GM12874 (cell line): ENCODE measurements around the gene TMCC1.

Experiments used
- CTCF ChIP-seq: IDR thresholded peaks from 2 replicates; pipeline ENCODE4 v1.5.1; 2011; ENCODE audit warnings: low read depth, mild to moderate bottlenecking, control low read depth, low read length, moderate library complexity; ENCODE audit not compliant: insufficient read depth

TMCC1 gene

GRCh38 chr3:129688271-129688895 is 205.1 kb downstream of the TMCC1 start:
- TF ChIP-seq CTCF = no peak

GRCh38 chr3:129687586-129688125 is 205.9 kb downstream of the TMCC1 start:
- no peak for TF ChIP-seq CTCF

- no peak for TF ChIP-seq CTCF
Measured at GRCh38 chr3:129686941-129687340, 206.6 kb downstream of the TMCC1 start.

GRCh38 chr3:129684270-129684669 is 209.2 kb downstream of the TMCC1 start:
- no peak for TF ChIP-seq CTCF

- no peak for TF ChIP-seq CTCF
Measured at GRCh38 chr3:129683201-129683600, 210.3 kb downstream of the TMCC1 start.

- no peak for TF ChIP-seq CTCF
Measured at GRCh38 chr3:129676985-129677384, 216.5 kb downstream of the TMCC1 start.

- no peak for TF ChIP-seq CTCF
Measured at GRCh38 chr3:129673897-129674797, 219.4 kb downstream of the TMCC1 start.
